ENCODE data around the gene UNC80.

UNC80 gene

GRCh38 chr2:209805351-209805750, 33.7 kb downstream of the UNC80 start:
- DNase-seq (ENCODE audit: extremely low read depth in 1 of 2, low read depth in 1 of 2), result no peak

- DNase-seq (ENCODE audit: extremely low read depth in 1 of 2, low read depth in 1 of 2), result no peak
These were observed 34.7 kb downstream of the UNC80 start for GRCh38 chr2:209806318-209806717.

DNA sequence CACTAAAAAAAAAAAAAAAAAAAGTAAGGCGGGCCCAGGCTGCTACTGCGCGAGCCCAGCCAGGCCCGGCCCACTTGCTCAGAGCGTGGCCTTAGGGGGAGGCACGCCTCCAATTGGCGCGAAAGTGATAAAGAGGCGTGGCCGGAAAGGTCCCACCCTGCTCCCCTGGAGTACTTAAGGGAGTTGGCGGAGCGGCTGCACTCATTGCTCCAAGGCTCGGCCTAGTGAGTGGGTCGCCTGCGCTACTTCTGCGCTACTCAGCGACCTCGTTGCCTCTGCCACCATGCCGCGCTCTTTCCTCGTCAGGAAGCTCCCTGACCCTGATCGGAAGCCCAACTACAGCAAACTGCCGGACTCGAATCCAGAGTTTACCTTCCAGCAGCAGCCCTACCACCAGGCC, 36.9 kb downstream of the UNC80 start:
- no peak for DNase-seq (ENCODE audit: extremely low read depth in 1 of 2, low read depth in 1 of 2)

GRCh38 chr2:209809256-209809655, 37.6 kb downstream of the UNC80 start:
- no peak for DNase-seq (ENCODE audit: extremely low read depth in 1 of 2, low read depth in 1 of 2)

GRCh38 chr2:209817844-209818271, 46.2 kb downstream of the UNC80 start:
- DNase-seq (ENCODE audit: extremely low read depth in 1 of 2, low read depth in 1 of 2), result no peak

- no peak for DNase-seq (ENCODE audit: extremely low read depth in 1 of 2, low read depth in 1 of 2)
These were observed 47.3 kb downstream of the UNC80 start for GRCh38 chr2:209818939-209819338.

- no peak for DNase-seq (ENCODE audit: extremely low read depth in 1 of 2, low read depth in 1 of 2)
These were observed 50.2 kb downstream of the UNC80 start for GRCh38 chr2:209821806-209822205.

GRCh38 chr2:209823484-209823883, 51.9 kb downstream of the UNC80 start:
- no peak for DNase-seq (ENCODE audit: extremely low read depth in 1 of 2, low read depth in 1 of 2)

DNA sequence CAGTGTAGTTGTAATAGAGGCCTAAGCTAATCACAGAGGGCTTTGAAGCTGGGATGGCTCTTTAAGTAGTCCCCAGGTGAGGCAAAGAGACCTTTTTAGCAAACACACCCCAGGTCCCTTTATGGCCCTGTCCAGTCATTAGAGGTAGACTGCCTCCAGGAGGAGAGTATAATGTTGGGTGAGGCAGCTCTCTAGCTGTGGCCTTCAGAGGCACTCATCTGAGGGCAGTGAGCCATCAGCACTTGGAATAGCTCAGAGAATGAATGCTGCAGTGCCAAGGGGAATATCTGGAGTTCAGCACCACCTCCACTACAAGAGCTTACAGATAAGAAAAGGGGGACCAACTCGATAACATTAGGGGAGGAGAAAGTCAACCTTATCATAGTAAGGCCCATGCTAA, 52.8 kb downstream of the UNC80 start:
- no peak for DNase-seq (ENCODE audit: extremely low read depth in 1 of 2, low read depth in 1 of 2)

- DNase-seq (ENCODE audit: extremely low read depth in 1 of 2, low read depth in 1 of 2), result no peak
These were observed 59.3 kb downstream of the UNC80 start for GRCh38 chr2:209830722-209831465.

DNA sequence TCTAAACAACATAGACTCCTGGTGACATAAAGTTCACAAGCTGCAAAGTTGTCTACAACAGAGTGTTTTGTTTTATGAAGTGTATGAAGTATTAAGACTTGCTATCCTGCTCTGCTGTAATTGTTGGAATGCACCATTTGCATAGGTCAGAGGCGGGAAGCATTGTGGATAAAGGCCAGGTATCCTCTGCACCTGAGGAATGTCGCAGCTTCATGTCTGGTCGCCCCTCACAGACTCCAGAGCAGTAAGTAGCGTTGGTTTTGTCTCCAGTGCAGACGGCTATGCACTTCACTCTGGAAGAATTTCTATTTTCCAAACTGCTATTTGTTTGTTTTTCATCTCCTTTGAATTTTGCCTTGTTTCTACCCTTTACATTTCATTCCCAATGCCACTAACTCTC, 63.1 kb downstream of the UNC80 start:
- no peak for DNase-seq (ENCODE audit: extremely low read depth in 1 of 2, low read depth in 1 of 2)

GRCh38 chr2:209840434-209840833, 68.8 kb downstream of the UNC80 start:
- DNase-seq (ENCODE audit: extremely low read depth in 1 of 2, low read depth in 1 of 2), result no peak

DNA sequence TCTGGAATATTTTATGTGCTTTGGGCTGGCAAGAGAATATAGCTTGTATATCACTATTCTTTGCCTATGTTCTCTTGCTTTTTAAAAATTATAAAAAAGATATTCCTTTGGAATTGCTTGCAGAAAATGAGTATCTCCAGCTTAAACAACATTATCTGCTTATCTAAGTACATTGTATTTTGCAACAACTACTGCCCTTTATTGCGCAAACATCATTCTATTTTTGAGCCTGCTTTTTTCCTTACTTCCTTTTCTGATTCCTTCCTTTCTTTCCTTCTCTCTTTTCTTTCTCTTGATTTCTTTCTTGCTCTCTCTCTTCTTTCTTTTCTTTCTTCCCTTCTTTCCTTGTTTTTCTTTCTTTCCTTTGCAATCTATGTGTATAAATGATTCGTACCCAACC, 74.0 kb downstream of the UNC80 start:
- DNase-seq (ENCODE audit: extremely low read depth in 1 of 2, low read depth in 1 of 2), result no peak

- DNase-seq (ENCODE audit: extremely low read depth in 1 of 2, low read depth in 1 of 2), result no peak
These were observed 93.2 kb downstream of the UNC80 start for GRCh38 chr2:209864716-209865295.

DNA sequence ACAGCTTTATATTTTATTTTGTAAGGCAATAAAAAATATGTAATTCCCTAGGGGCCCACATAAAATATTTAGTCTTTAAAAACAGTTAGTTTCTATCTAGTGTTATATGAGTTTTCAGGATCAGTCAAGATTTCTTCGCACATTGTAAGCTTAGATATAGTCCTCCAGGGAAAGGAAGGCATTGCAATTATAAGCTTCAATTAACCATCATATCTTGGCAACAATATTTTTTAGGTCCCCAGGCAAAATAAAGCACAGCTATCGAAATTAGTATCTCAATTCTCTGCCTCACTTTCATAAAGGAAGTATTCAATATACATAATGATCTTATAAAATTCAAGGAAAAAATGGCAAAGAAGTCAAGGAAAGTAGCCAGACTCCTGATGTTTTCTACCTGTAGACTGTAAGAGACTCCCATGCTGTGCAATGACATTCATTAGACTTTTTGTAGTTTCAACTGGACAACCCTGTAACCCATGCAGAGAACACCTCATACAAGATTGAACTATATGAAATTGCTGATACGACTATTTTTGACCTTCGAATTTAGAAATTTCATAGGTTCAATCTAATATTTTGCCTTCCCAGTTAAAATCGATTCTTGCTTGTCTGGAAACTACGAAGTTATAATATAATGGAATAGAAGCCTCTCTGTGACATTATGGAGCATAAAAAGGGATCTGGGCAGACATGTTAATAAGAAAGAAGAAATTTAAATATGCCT, 96.8 kb downstream of the UNC80 start:
- DNase-seq (ENCODE audit: extremely low read depth in 1 of 2, low read depth in 1 of 2), result no peak

- DNase-seq (ENCODE audit: extremely low read depth in 1 of 2, low read depth in 1 of 2), result no peak
These were observed 98.4 kb downstream of the UNC80 start for GRCh38 chr2:209870067-209870466.

GRCh38 chr2:209872675-209873074, 101.0 kb downstream of the UNC80 start:
- DNase-seq (ENCODE audit: extremely low read depth in 1 of 2, low read depth in 1 of 2), result no peak

DNA sequence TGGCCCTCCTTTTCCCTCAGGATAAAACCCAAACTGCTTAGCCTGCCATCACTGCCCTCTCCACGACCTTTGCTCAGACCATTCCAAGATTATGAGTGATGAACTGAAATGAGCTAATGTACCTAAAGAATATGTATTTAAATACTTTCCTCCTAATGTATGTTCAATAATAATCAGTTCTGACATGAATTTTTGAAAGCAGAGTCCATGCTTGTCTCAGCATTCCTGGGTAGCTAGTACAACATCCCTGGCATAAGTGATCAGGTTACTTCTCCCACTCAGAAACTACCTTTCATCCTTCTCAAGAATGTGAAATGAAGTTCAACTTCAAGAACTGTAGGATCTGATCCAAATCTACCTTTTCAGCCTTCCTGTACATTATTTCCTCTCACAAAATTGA, 103.6 kb downstream of the UNC80 start:
- DNase-seq (ENCODE audit: extremely low read depth in 1 of 2, low read depth in 1 of 2), result no peak

DNA sequence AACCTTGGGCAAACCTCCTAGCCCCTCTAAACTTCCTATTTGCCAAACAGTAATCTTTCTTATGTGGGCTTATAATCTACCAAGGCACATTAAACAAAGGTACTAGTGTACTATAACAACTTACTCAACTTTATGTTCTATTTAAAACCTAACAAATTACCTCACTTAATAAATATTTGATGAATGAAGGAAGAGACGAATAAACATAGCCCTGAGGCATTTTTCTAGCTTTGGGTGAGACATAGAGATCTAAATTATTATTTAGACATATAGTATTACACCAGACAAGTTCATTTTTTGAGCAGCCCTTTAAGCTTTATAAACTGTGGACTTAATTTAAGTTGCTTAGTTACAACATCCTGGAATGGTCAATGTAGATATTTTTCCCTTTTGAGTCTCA, 104.6 kb downstream of the UNC80 start:
- no peak for DNase-seq (ENCODE audit: extremely low read depth in 1 of 2, low read depth in 1 of 2)

DNA sequence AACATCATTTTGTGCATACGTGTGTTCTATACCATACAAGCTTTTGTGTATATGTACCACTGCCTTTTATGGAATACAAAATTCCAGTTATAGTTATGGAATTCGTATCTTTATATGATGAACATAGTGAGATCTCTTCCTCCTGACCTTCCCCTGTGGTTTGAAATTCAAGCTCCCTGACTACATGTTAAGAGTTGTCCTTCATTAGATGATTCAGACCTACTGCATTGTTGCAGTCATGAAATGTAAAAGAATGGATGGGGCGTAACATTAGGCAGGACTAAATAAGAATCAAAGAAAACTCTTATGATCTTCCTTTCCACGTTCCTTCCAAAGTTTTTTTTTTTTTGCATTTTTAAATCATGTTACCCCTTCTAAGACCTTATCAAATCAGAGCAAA, 107.1 kb downstream of the UNC80 start:
- no peak for DNase-seq (ENCODE audit: extremely low read depth in 1 of 2, low read depth in 1 of 2)

- DNase-seq (ENCODE audit: extremely low read depth in 1 of 2, low read depth in 1 of 2), result no peak
These were observed 129.0 kb downstream of the UNC80 start for GRCh38 chr2:209900638-209901037.

DNA sequence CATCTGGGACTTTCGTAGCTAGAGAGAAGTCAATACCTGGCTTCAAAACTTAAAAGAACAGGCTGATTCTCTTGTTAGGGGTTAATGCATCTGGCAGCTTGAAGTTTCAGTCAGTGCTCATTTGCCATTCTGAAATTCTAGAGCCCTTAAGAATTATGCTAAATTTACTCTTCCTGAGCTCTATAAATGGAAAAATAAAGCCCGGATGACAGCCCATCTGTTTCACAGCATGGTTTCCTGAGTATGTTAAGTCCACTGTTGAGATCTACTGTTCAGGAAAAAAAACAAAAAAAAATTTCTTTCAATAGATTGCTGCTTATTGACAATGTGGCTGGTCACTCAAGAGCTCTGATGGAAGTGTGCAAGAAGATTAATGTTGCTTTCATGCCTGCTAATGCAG, 129.5 kb downstream of the UNC80 start:
- no peak for DNase-seq (ENCODE audit: extremely low read depth in 1 of 2, low read depth in 1 of 2)

All from activated CD8-positive, alpha-beta memory T cell treated with anti-CD3 and anti-CD28 coated beads for 1 hour (primary cell).